ENCODE data around the gene PHF12. TPM values are rescaled to one million over a fixed set of nuclear protein-coding genes. Genes with fewer than 3 reads are reported as not detected.

Gene PHF12
- total and polyA plus RNA-seq, 2 experiments from 2014 or later = 19.7 to 41.0 TPM

- no peak overlapping the region for H3K4me3 ChIP-seq
- H3K4me3 Mint-ChIP-seq = no peak overlapping the region
- DNase-seq (ENCODE audit: low spot score) (no peak), ATAC-seq (no peak)
- no peak overlapping the region for H3K4me2 ChIP-seq
- H3K27me3 ChIP-seq (ENCODE audit: insufficient read depth) = no peaks in the 10 kb centered on the region
- H3K79me2 ChIP-seq (replicated peaks; ENCODE audit: insufficient read depth) = no peaks in the 10 kb centered on the region
- H3K27ac ChIP-seq (ENCODE audit: low read depth) = no peak overlapping the region
- H3K4me1 ChIP-seq (ENCODE audit: insufficient read depth) = peaks cover 7% of the 10 kb centered on the region; the same call in 1 of the 2 replicates
- no peaks in the 10 kb centered on the region for H3K36me3 Mint-ChIP-seq (ENCODE audit: low read depth)
- peaks cover 16% of the 10 kb centered on the region for H3K27me3 Mint-ChIP-seq (ENCODE audit: insufficient read depth, low read depth, poor library complexity)
- TF ChIP-seq POLR2AphosphoS5 (IDR thresholded peaks at IDR 0.05; ENCODE audit: low read depth) (no peak), ZNF114 (CRISPR knock-in tag; IDR thresholded peaks at IDR 0.05) (no peak), CREB1 (CRISPR knock-in tag; IDR thresholded peaks at IDR 0.05; ENCODE audit: low read depth) (no peak), ZNF462 (CRISPR knock-in tag; IDR thresholded peaks at IDR 0.05) (no peak), STAT1 (IDR thresholded peaks at IDR 0.05; ENCODE audit: unreplicated experiment) (no peak), NANOG (IDR thresholded peaks at IDR 0.05; ENCODE audit: borderline replicate concordance) (no peak), EZH2phosphoT487 (IDR thresholded peaks at IDR 0.05; ENCODE audit: unreplicated experiment) (no peak), ZNF331 (CRISPR knock-in tag; IDR thresholded peaks at IDR 0.05; ENCODE audit: low read depth) (no peak), REST (IDR thresholded peaks at IDR 0.05; ENCODE audit: unreplicated experiment) (no peak), ETS1 (IDR thresholded peaks at IDR 0.05) (no peak), JUNB (IDR thresholded peaks at IDR 0.05; ENCODE audit: unreplicated experiment) (no peak), EZH2 (IDR thresholded peaks at IDR 0.05; ENCODE audit: low read depth, unreplicated experiment) (no peak), CTCF (conservative IDR thresholded peaks at IDR 0.05; ENCODE audit: low read depth in 2 of 2) (no peak)
- H3K27ac Mint-ChIP-seq = no peak overlapping the region
- H3F3A ChIP-seq (replicated peaks; ENCODE audit: low read depth) = no peaks in the 10 kb centered on the region
- peaks cover 12% of the 10 kb centered on the region for H3K4me1 Mint-ChIP-seq
- H3K9me3 Mint-ChIP-seq = no peaks in the 10 kb centered on the region
- H3K36me3 ChIP-seq (ENCODE audit: insufficient read depth) = no peaks in the 10 kb centered on the region
- no peaks in the 10 kb centered on the region for H3K9me2 ChIP-seq (ENCODE audit: insufficient read depth)
- H2AFZ ChIP-seq = no peak overlapping the region
- no peaks in the 10 kb centered on the region for H4K20me1 ChIP-seq (replicated peaks; ENCODE audit: insufficient read depth)
Measured at GRCh38 chr17:28978356-28978964, 27.1 kb upstream of the PHF12 start.

Measured in GM23338 (cell line).